Nephron (organoid): Measurements from ENCODE around the gene THBS4.
"Not testable (repeated sequence)": the region's sequence is repeated elsewhere in the genome, so short reads cannot be mapped to it uniquely, and the experiment has no call there.

Experiments used
- H3K27ac Mint-ChIP-seq, 3 experiments: 2 replicates each; pipeline ENCODE4 v1.8.0; 2020; ENCODE audit warnings: mixed read lengths in 3 of 3, mild to moderate bottlenecking in 2 of 3, moderate library complexity in 1 of 3
- H3K27me3 Mint-ChIP-seq: 2 replicates; pipeline ENCODE4 v1.8.0; 2021; ENCODE audit warnings: low read depth, mild to moderate bottlenecking, moderate library complexity, mixed read lengths
- H3K36me3 Mint-ChIP-seq: 2 replicates; pipeline ENCODE4 v1.8.0; 2020; ENCODE audit warnings: low read depth, mixed read lengths
- H3K4me1 Mint-ChIP-seq: 2 replicates; pipeline ENCODE4 v1.8.0; 2020; ENCODE audit warnings: mixed read lengths
- H3K4me3 Mint-ChIP-seq, 3 experiments: 2 replicates each; pipeline ENCODE4 v1.8.0; 2020; ENCODE audit warnings: mild to moderate bottlenecking in 3 of 3, mixed read lengths in 3 of 3, moderate library complexity in 2 of 3
- H3K9me3 Mint-ChIP-seq: 2 replicates; pipeline ENCODE4 v1.8.0; 2020; ENCODE audit warnings: mixed read lengths
- CTCF ChIP-seq, 3 experiments: fragments of 200-600 bp; sonication (generic); IDR thresholded peaks; one replicate each; pipeline ENCODE4 v1.5.0; 2021; ENCODE audit warnings: antibody characterized with exemption in 3 of 3; ENCODE audit not compliant: unreplicated experiment in 3 of 3

The THBS4 gene

DNA sequence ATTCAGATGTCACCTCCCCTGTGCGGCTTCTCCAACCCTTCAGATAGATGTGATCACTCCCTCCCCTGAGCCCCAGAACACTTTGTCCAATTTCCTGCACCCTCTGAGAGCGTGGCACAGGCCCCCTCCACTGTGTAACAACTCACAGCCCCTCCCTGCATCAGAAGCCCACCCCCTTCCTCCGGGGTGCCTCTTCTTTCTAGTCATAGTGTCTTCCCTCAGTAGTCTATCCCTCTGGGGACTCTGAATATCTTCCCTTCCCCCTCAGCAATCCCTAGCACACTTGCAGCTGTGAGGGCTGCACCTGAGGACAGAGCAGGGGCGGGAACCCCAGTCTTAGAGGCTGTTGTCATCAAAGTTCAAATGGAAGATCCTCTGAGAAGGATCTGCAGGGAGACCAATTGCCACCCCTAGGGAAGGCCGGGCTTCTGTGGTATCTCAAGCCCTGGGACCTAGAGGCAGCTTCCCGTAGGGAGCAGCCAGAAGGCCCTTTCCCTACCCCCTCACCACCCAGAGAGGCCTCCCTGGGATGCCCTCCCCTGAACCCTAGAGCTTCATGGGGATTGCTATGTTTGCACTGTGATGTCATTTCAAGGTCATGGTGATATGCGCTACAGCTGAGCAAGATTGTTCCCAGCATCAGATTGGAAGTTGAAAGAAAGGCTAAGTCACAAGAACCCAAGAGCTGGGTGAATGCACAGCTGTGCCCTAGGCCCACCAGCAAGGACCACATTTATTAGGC, 70.7 kb downstream of the THBS4 start:
- Mint-ChIP-seq H3K4me3 (no peak overlapping the region), H3K27ac (peak overlapping the region in 2 of 3 experiments; percentile 15 to 23), H3K9me3 (no peaks in the 10 kb centered on the region), H3K4me1 (peaks cover 47% of the 10 kb centered on the region), H3K27me3 (no peaks in the 10 kb centered on the region), H3K36me3 (no peaks in the 10 kb centered on the region)
- no peak for TF ChIP-seq CTCF (IDR thresholded peaks at IDR 0.05; ENCODE audit: unreplicated experiment in 3 of 3)

DNA sequence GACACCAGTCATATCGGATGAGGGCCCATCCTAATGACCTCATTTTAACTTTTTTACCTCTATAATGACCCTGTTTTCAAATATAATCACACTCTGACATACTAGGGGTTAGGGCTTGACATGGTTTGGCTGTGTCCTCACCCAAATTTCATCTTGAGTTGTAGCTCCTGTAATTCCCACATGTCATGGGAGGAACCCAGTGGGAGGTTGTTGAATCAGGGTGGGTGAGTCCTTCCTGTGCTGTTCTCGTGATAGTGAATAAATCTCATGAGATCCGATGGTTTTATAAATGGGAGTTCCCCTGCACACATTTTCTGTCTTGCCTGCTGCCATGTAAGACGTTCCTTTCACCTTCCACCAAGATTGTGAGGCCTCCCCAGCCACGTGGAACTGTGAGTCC, 71.8 kb downstream of the THBS4 start:
- H3K4me1 Mint-ChIP-seq = peaks cover 52% of the 10 kb centered on the region

DNA sequence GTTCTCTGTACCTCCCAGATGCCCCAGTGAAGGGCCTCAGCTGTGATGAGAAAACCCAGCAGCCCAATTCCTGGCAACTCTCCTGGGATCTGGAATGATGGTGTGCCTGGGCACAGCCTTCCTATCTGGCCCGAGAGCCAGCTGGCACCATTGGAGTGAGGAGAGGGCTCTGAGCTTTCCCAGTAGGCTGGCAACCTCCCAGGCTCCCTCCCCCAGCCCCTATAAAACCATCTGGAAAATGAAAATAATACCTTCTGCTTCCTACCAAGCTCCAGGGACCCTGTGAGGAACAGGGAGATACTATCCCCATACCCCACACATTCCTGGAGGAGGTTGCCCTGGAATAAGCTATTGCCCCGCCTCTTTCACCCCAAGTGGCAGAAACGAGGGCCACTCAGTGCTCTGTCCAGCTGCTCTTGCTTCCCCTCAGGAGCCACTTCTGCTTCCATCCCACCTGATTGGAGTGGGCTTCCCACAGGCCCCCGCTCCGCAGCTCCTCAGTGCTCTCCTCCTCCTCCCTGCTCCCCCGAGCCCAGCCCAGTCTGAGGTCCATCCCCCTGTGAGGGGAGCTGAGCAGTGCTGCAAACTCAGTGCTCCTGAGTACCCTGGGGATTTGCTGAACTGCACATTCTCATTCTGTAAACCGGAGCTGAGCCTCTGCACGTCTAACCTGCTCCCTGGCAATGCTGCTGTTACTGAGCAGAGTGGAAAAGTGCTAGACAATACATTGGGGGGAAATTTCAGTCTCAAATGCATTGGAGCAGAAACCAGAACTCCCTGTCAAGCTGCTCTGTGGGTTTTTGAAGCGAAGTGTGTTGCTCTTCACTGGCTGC, 74.7 kb downstream of the THBS4 start:
- Mint-ChIP-seq H3K9me3 (peaks cover 11% of the 10 kb centered on the region), H3K27me3 (no peaks in the 10 kb centered on the region), H3K36me3 (peaks cover 16% of the 10 kb centered on the region), H3K4me3 (peak overlapping the region in 2 of 3 experiments; percentile 35 to 39), H3K27ac (peak overlapping the region; percentile 79 to 97 (median 81)), H3K4me1 (peaks cover 52% of the 10 kb centered on the region)
- TF ChIP-seq CTCF (IDR thresholded peaks at IDR 0.05; ENCODE audit: unreplicated experiment in 3 of 3) = no peak

More for the DNA sequence above, 71.8 kb downstream of the THBS4 start:
- TF ChIP-seq CTCF (IDR thresholded peaks at IDR 0.05; ENCODE audit: unreplicated experiment in 3 of 3) = no peak
- Mint-ChIP-seq H3K9me3 (no peaks in the 10 kb centered on the region), H3K27me3 (no peaks in the 10 kb centered on the region), H3K27ac (no peak overlapping the region), H3K4me3 (no peak overlapping the region), H3K36me3 (no peaks in the 10 kb centered on the region)

GRCh38 chr5:80111376-80111990, 76.3 kb downstream of the THBS4 start:
- H3K27me3 Mint-ChIP-seq = not testable (repeated sequence)
- H3K4me3 Mint-ChIP-seq = peak overlapping the region in 2 of 3 experiments; percentile 9 to 40
- peaks cover 17% of the 10 kb centered on the region for H3K9me3 Mint-ChIP-seq
- peak overlapping the region; percentile 76 to 97 (median 91) for H3K27ac Mint-ChIP-seq
- H3K36me3 Mint-ChIP-seq = peaks cover 27% of the 10 kb centered on the region
- H3K4me1 Mint-ChIP-seq = peaks cover 53% of the 10 kb centered on the region

DNA sequence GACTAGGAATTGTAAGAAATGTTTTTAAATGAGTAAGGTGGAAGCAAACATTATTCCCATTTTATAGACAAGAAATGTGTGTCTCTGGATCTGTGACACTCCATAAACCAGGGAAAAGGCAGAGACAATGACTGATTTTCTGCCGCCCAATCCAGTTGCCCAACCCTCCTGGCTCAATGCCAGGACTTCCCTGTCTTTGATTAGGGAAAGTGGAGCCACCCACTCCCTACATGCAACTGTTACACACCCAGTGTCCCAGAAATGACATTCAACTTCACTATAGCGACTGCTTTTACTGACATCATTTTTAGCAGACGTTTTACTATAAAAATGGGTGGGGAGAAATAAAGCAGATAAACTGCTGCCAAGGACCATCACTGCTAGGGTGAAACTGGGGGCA, 79.7 kb downstream of the THBS4 start:
- H3K36me3 Mint-ChIP-seq = peaks cover 29% of the 10 kb centered on the region
- H3K9me3 Mint-ChIP-seq = peaks cover 18% of the 10 kb centered on the region
- H3K27ac Mint-ChIP-seq = peak overlapping the region in 2 of 3 experiments; percentile 58 to 72
- H3K27me3 Mint-ChIP-seq = no peaks in the 10 kb centered on the region
- no peak for TF ChIP-seq CTCF (IDR thresholded peaks at IDR 0.05; ENCODE audit: unreplicated experiment in 3 of 3)
- no peak overlapping the region for H3K4me3 Mint-ChIP-seq
- H3K4me1 Mint-ChIP-seq = peaks cover 42% of the 10 kb centered on the region

GRCh38 chr5:80116000-80116399, 80.9 kb downstream of the THBS4 start:
- Mint-ChIP-seq H3K27me3 (no peaks in the 10 kb centered on the region), H3K9me3 (peaks cover 18% of the 10 kb centered on the region), H3K36me3 (peaks cover 29% of the 10 kb centered on the region), H3K4me1 (peaks cover 31% of the 10 kb centered on the region), H3K27ac (peak overlapping the region; percentile 48 to 72 (median 53)), H3K4me3 (no peak overlapping the region)
- no peak for TF ChIP-seq CTCF (IDR thresholded peaks at IDR 0.05; ENCODE audit: unreplicated experiment in 3 of 3)
